Heart right ventricle (tissue), 16 donors: Measurements from ENCODE around the gene SULT1A2. TPM values are rescaled to one million over a fixed set of nuclear protein-coding genes. Genes with fewer than 3 reads are reported as not detected.
"Not testable (repeated sequence)": the region's sequence is repeated elsewhere in the genome, so short reads cannot be mapped to it uniquely, and the experiment has no call there.

Experiments
- ATAC-seq, 8 donors: fragments of 200-7000 bp; cut with Tn5 transposase; one replicate each; pipeline ENCODE4 v1.9.1; 2020; ENCODE audit warnings: mild to moderate bottlenecking in 8 of 8, moderate library complexity in 8 of 8, moderate number of reproducible peaks in 1 of 8
- DNase-seq, 2 donors: peaks; one replicate each; pipeline ENCODE4 v3.0.0-alpha.2; 2020
- H3K27ac ChIP-seq, 10 donors: fragments of 200-600 bp; sonication (generic) in 2 of 10; one replicate each; pipeline versions ENCODE4 v1.5.0 to v1.8.0; 2020 to 2022; ENCODE audit warnings: mild to moderate bottlenecking in 3 of 10
- H3K27me3 ChIP-seq, 7 donors: fragments of 200-600 bp; one replicate each; pipeline ENCODE4 v1.8.0; 2021 to 2022; ENCODE audit warnings: mild to moderate bottlenecking in 2 of 7
- H3K36me3 ChIP-seq, 9 donors: fragments of 200-600 bp; sonication (generic) in 1 of 9; one replicate each; pipeline versions ENCODE4 v1.5.0 to v1.8.0; 2020 to 2022; ENCODE audit warnings: mild to moderate bottlenecking in 2 of 9
- H3K4me1 ChIP-seq, 9 donors: fragments of 200-600 bp; sonication (generic) in 1 of 9; one replicate each; pipeline versions ENCODE4 v1.5.0 to v1.8.0; 2020 to 2022; ENCODE audit warnings: mild to moderate bottlenecking in 4 of 9
- H3K4me3 ChIP-seq, 10 donors: fragments of 200-600 bp; sonication (generic) in 2 of 10; one replicate each; pipeline versions ENCODE4 v1.5.0 to v1.8.0; 2020 to 2022; ENCODE audit warnings: mild to moderate bottlenecking in 7 of 10, moderate library complexity in 2 of 10
- H3K9me3 ChIP-seq, 11 donors: fragments of 200-600 bp in 10 of 11; sonication (generic) in 2 of 11; one replicate each; pipeline versions ENCODE4 v1.5.0 to v1.8.0; 2013 to 2022; ENCODE audit warnings: mild to moderate bottlenecking in 2 of 11, control low read depth in 1 of 11, moderate library complexity in 1 of 11
- WGBS, 2 donors: extraction: QIAGEN DNeasy Blood & Tissue Kit; methylation state at CpG; one replicate each; pipeline ENCODE4 v1.1.7; 2013; ENCODE audit warnings: inconsistent platforms in 1 of 2; 5-methylcytosine and 5-hydroxymethylcytosine counted together
- intact Hi-C, 10 donors: fragments of 100-400 bp; cut with DNase I; formaldehyde crosslinking; loops; one replicate each; pipeline versions ENCODE4 v1.11.1 to v1.14.2; 2022
- polyA plus RNA-seq, 2 donors: library from polyadenylated mRNA; stranded (reverse); fragments of 200-250 nt; gene quantifications; one replicate each; pipeline ENCODE4 v1.2.3, GENCODE V29; 2013
- total RNA-seq, 10 donors: library from RNA; stranded (reverse); fragmentation: NEBNext Ultra II Directional in 3 of 10; extraction: Animal tissue kit (Norgen Biotek cat#: 25700) in 3 of 10; gene quantifications; one replicate each; pipeline versions ENCODE4 v1.2.1 to v1.2.4, GENCODE V29; 2021 to 2023
- TF ChIP-seq, protein P1 (sequence below), 9 donors: fragments of 200-600 bp; sonication (generic) in 2 of 9; IDR thresholded peaks; one replicate each; pipeline versions ENCODE4 v1.5.0 to v1.8.0; 2021 to 2022; ENCODE audit warnings: antibody characterized with exemption in 9 of 9, mild to moderate bottlenecking in 5 of 9, moderate library complexity in 1 of 9
- donor health status: Arrhythmogenic right ventricular cardiomyopathy.
- donor health status: ischemic (EF 13 %, LVEDD 7.1; RV severe dilation, severe dysfunction).
- donor health status: healthy with polysubstance abuse.
- donor health status: DM: no; HTN: yes; CAD: no.
- donor health status: DM: no; HTN: no; CAD: no.
- donor health status: ischemic (EF 25% LVEDD 6.9; RV normal size, moderate dysfunction).
- donor health status: ischemic (EF 25% LVEDD 5.7; RV mildly dilated, moderate dysfunction).
- donor health status: healthy.
- donor health status: DM: yes; HTN: yes; CAD: no.
- donor health status: Ischemic cardiomyopathy.
- donor health status: ischemic (EF 35%, LVEDD 5.7; RV mildly dilated, moderate dysfunction).
- donor health status: nonischemic (EF 11% LVEDD 7.7; RV severe dilation, severe dysfunction).
- donor health status: DM: yes; HTN: yes; CAD: no.
- donor health status: PGD.
- donor health status: ischemic (EF 29% LVEDD 5.4; RV normal size, mild dysfunction).
- donor health status: nonischemic (EF 23%, LVEDD 6.1; RV moderate dilation, normal function).

The SULT1A2 gene
- total and polyA plus RNA-seq, 12 donors, result 0.24 to 1.7 (median 0.64) TPM

DNA sequence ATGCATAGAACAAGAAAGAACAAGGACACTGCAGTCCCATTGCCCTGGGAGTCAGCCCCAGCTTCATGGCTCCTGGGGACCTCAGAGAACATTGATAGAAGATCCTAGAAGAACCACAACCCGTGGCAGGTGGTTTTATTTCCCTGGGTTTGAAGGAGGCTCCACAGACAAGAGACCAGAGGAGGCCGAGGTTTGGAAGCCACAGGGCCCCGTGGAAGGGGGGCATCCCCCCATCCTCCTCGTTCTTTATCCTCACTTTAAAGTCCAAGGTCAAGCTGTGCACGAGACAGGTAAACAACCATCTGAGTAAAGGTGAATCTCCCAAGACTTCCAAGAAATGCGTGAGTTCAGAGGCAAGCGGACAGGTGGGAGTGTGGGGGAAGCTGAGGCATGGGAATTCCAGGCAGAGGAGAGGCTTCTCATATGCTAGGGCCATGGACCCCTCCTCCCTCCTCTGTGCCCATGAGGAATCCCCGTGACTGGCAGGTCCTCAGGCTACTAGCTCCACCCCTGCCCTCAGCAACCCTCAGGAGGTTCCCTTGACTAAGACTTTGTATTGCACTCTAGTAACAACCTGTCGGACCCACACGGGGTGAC is 13.8 kb upstream of the SULT1A2 start:
- DNase-seq, result no peak

DNA sequence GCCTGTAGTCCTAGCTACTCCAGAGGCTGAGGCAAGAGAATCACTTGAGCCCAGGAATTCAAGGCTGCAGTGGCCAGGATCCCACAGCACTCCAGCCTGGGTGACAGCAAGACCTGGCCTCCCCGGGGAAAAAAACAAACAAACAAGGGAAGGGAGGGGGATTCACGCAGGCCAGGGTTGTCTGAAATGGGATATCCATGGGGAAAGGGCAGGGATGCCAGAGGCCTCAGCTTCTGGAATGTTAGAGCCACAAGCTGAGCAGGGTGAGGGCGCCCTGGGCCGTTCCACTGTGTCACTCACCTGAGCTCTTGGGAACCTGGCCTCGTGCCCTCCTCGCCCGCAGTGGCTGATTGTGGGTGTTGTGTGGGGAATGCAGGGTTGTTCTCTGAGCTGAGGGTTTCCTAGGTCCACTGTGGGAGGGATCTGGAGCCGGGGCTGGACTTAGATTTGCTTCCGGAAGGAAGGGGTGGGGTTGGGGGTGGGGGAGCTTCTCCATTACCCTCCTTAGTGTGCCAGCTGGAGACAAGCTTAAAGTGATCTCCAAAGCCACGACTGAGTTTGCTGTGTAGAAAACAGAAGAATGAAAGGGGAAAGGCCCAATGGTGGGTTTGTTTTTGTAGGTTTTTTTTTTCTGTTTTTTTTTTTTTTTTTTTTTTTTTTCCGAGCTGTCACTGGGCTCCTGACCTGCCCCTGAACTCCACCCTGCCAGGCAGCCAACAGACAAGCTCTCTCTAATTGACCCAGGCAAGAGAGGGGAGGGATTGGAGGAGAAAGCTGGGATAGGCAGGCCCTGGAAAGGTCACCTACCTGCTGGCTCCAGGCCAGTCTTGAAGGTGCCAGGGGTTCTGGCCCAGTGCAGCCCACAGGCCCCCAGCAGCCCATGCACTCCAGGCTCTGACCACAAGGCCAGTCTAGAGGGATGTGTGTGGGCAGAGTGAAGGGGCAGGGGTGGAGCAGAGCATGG is 13.1 kb upstream of the SULT1A2 start, which contains the start of gene SULT1A1:
TSS of gene SULT1A1 (minus strand) at position 414 of the 964 bp plus-strand sequence. CDS start 1,189 bp downstream, outside the sequence.
- Histone ChIP-seq H3K27me3 (no peaks in the 10 kb centered on the region), H3K4me3 (peak within 1 kb of the TSS; percentile 8 to 54 (median 50)), H3K4me1 (peaks cover 0 to 23% (median 16%) of the 10 kb centered on the region in 9 donors), H3K27ac (peak within 1 kb of the TSS in 9 of 10 donors; percentile 52 to 84 (median 72)), H3K9me3 (no peaks in the 10 kb centered on the region), H3K36me3 (peaks cover 0 to 27% (median 0%) of the 10 kb centered on the region in 9 donors)
- DNase-seq (peak; percentile 57 to 64), ATAC-seq (peak; percentile 49 to 90 (median 80))
- TF ChIP-seq, protein P1, sequence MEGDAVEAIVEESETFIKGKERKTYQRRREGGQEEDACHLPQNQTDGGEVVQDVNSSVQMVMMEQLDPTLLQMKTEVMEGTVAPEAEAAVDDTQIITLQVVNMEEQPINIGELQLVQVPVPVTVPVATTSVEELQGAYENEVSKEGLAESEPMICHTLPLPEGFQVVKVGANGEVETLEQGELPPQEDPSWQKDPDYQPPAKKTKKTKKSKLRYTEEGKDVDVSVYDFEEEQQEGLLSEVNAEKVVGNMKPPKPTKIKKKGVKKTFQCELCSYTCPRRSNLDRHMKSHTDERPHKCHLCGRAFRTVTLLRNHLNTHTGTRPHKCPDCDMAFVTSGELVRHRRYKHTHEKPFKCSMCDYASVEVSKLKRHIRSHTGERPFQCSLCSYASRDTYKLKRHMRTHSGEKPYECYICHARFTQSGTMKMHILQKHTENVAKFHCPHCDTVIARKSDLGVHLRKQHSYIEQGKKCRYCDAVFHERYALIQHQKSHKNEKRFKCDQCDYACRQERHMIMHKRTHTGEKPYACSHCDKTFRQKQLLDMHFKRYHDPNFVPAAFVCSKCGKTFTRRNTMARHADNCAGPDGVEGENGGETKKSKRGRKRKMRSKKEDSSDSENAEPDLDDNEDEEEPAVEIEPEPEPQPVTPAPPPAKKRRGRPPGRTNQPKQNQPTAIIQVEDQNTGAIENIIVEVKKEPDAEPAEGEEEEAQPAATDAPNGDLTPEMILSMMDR (IDR thresholded peaks at IDR 0.05), result no peak
- intact Hi-C loops, result no loop called here
- 15 to 21% methylated on average over 11 of the region's 11 CpGs for WGBS, 2 donors

More for the DNA sequence above, 13.8 kb upstream of the SULT1A2 start:
- Histone ChIP-seq H3K27me3 (no peaks in the 10 kb centered on the region), H3K36me3 (peaks cover 0 to 20% (median 0%) of the 10 kb centered on the region in 9 donors), H3K4me1 (peaks cover 0 to 23% (median 16%) of the 10 kb centered on the region in 9 donors), H3K27ac (peak overlapping the region in 9 of 10 donors; percentile 51 to 84 (median 72)), H3K9me3 (no peaks in the 10 kb centered on the region), H3K4me3 (peak overlapping the region in 4 of 10 donors; percentile 52 to 54 (median 54))
- 83 to 84% methylated on average over 10 of the region's 10 CpGs for WGBS, 2 donors
- ATAC-seq, result no peak
- TF ChIP-seq, protein P1 (IDR thresholded peaks at IDR 0.05), result no peak
- intact Hi-C loops, result no loop called here

DNA sequence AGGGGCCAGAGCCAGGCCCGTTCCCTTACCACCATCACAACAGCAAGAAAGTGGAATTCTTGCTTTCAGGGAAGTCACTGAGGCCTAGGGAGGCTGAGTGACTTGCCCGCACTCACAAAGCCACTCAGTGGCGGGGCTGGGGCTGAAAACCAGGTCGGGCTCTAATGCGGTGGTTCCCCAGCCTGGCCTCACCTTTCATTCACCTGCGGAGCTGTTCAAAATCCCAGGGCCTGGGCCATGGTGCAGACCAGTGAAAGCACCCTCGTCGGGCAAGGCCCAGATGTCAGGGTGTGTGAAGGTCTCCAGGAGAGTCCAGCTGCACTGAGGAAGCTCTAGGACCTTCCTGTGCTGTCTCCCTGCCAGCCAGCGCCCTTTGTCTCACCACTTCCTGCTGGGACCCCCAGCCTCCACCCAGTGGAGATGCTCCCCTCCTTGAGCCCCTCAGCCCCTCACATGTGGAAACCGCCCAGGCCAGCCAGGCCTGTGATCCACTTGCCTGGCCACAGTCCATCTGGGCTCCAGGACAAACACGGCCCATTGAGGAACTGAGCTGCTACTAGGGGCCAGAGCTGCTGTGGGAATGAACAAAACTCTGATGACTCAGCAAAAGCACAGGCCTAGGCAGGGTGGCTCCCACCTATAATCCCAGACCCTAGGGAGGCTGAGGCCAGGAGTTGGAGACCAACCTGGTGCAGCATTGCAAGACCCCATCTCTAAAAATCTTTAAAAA is 12.2 kb upstream of the SULT1A2 start:
- Histone ChIP-seq H3K4me3 (peak overlapping the region; percentile 8 to 54 (median 50)), H3K27ac (peak overlapping the region in 9 of 10 donors; percentile 52 to 84 (median 72))
- peak in 6 of 8 donors; percentile 7 to 39 (median 30) for ATAC-seq

GRCh38 chr16:28608496-28608808 is 11.6 kb upstream of the SULT1A2 start:
- peak in 1 of 2 donors; percentile 3 for DNase-seq
- intact Hi-C loops, ATAC-seq, H3K9me3 ChIP-seq, H3K4me3 ChIP-seq, H3K27ac ChIP-seq, H3K27me3 ChIP-seq: not testable (repeated sequence)
- H3K4me1 ChIP-seq, result peaks cover 0 to 23% (median 16%) of the 10 kb centered on the region in 9 donors
- WGBS, 2 donors, result 96 to 97% methylated on average over 5 to 6 of the region's 7 CpGs
- peaks cover 0 to 36% (median 0%) of the 10 kb centered on the region in 9 donors for H3K36me3 ChIP-seq

More for the DNA sequence above, 12.2 kb upstream of the SULT1A2 start:
- DNase-seq, intact Hi-C loops, H3K9me3 ChIP-seq, H3K27me3 ChIP-seq: not testable (repeated sequence)
- 71 to 81% methylated on average over 10 of the region's 11 CpGs for WGBS, 2 donors
- H3K36me3 ChIP-seq, result peaks cover 0 to 36% (median 0%) of the 10 kb centered on the region in 9 donors
- H3K4me1 ChIP-seq, result peaks cover 0 to 23% (median 16%) of the 10 kb centered on the region in 9 donors

DNA sequence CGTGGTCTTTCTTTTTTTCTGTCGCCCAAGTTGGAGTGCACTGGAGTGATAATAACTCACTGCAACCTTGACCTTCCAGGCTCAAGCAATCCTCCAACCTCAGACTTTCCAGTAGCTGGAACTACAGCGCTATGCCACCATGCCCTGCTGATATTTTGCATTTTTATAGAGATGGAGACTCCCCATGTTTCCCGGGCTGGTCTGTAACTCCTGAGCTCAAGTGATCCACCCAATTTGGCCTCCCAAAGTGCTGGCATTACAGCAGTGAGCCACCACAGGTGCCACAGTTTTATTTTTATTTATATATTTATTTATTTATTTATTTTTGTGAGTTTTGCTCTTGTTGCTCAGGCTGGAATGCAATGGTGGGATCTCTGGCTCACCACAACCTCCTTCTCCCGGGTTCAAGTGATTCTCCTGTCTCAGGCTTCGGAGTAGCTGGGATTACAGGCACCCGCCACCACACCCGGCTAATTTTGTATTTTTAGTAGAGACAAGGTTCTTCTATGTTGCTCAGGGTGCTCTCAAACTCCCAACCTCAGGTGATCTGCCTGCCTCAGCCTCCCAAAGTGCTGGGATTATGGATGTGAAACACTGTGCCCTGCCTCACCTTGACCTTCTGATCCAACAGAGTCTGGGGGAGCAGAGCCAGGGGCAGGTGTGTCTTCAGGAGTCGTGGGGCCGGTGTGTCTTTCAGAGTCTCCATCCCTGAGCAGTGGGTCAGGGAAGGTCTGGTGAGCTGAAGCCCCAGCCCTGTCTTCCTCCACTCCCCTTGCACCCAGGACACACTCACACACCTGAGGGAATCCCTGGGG is 11.0 kb upstream of the SULT1A2 start:
- WGBS, 2 donors, result 94 to 95% methylated on average over 10 of the region's 10 CpGs
- peaks cover 0 to 23% (median 16%) of the 10 kb centered on the region in 9 donors for H3K4me1 ChIP-seq
- H3K9me3 ChIP-seq, intact Hi-C loops, H3K27ac ChIP-seq, ATAC-seq, H3K27me3 ChIP-seq, H3K4me3 ChIP-seq: not testable (repeated sequence)
- DNase-seq, result peak in 1 of 2 donors; percentile 2
- peaks cover 0 to 36% (median 0%) of the 10 kb centered on the region in 9 donors for H3K36me3 ChIP-seq
